Left forelimb (tissue), 1 donor: ENCODE data around the gene ANKRD40.
"Not testable (repeated sequence)": the region's sequence is repeated elsewhere in the genome, so short reads cannot be mapped to it uniquely, and the experiment has no call there.

ENCODE experiments used
- DNase-seq: peaks from one replicate; pipeline ENCODE4 v3.0.0-alpha.2; 2018; ENCODE audit warnings: low spot score

ANKRD40 gene

DNA sequence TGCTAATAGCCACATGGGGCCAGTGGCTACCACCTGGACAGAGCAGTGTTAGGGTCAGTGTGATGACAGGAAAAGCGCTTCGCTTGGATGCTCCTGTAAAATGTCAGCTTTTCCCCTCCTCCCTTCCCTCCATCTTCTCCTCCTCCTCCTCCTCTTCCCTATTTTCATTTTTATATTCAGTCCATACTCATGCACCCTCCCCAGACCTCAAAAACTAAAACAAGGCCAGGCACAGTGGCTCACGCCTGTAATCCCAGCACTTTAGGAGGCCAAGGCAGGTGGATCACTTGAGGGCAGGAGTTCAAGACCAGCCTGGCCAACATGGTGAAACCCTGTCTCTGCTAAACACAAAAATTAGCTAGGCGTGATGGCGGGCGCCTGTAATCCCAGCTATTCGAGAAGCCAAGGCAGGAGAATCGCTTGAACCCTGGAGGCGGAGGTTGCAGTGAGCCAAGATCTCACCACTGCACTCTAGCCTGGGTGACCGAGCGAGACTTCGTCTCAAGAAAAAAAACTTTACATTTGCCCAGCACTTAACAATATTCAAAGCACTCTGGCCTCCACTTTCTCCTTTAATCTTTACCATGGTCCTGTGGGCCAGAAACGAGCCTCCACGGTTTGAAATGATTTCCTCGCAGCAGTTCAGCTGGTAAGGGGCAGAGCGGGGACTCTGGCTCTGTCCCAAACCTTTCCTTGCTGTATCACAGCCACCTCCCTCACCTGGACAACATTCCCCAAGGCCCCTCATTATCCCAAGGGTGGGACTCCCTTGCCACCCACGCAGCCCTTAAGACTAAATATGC, 21.8 kb downstream of the ANKRD40 start:
- DNase-seq = no peak

DNA sequence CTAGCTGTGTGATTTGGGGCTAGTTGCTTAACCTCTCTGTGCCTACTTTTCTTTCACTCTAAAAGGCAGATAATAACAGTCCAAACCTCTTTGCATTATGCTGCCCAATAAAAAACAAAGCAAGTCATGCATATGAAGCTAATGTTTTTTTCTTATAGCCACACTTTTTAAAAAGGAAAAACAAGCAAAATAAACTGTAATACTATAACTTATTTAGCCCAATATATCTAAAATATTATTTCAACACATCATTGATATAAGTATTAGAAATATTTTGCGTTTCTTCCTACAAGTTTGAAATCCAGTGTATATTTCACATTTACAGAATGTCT, 22.4 kb downstream of the ANKRD40 start:
- DNase-seq = no peak

DNA sequence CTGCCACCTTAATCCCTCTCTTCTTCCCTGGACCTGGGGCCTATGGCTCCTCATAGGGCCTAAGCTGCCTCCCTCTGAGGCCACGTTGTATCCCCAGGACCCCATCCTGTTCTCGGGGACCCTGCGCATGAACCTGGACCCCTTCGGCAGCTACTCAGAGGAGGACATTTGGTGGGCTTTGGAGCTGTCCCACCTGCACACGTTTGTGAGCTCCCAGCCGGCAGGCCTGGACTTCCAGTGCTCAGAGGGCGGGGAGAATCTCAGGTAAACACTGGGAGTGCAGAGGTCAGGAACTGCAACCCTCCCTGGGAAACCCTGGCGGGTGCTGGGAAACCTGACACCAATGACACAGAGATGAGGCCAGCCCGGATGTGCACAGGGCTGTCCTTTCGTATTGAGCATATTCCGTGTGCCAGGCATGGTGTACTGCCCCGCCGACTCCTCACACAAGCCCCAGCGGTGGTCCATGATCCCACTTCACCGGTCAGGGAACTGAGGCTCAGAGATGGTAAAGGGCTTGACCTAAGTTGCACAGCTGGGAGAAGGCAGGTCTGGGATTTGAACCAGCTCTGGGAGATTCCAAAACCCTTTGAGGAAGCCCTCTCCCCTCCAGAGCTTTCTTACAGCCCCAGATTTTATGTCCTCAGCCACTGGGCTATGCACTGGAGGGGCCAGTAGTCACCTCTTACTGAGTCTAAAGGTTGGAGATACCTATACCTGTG, 22.9 kb downstream of the ANKRD40 start:
- DNase-seq = no peak

DNA sequence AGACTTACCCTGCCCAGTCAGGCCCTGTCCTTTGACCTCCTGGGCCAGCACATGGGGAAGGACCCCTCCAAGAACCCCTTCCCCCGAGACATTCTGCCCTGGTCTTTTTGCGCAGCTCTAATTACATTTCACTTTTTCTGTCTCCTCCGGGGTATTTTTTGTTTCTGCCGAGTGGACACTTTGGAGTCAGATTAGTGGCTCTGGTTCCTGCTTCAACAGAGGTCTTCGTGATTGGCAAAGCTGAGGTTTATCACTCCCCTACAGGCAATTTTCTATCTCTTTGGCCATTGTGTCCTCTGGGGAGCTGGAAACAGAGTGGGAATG, 23.5 kb downstream of the ANKRD40 start:
- no peak for DNase-seq

DNA sequence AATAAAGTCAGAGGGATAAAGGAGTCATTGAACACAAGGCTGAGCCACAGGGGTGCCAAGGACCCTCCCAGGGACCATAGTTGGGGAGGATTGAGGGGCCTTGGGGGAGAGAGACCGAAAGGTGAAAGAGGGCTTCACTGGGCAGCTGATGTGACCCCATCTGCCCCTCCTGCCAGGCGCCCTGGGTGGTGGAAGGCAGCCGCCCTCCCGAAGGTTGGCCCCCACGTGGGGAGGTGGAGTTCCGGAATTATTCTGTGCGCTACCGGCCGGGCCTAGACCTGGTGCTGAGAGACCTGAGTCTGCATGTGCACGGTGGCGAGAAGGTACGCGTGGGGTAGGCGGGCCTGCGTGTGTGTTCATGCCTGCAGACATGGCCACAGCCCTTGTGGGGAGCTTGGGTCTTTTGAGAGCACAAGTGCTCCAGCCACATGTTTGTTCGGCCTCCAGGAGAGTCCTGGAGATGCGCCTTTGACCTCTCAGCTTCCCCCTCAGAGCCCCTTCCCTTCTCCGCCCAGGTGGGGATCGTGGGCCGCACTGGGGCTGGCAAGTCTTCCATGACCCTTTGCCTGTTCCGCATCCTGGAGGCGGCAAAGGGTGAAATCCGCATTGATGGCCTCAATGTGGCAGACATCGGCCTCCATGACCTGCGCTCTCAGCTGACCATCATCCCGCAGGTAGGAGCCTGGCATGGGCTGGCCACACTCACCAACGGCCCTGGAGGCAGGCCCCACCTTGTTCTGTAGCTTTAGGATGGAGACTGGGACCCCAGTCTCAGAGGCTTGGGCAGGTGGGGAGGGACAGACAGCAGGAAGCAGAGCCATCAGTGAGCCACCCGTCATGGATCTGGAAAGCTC, 24.1 kb downstream of the ANKRD40 start:
- DNase-seq = no peak

DNA sequence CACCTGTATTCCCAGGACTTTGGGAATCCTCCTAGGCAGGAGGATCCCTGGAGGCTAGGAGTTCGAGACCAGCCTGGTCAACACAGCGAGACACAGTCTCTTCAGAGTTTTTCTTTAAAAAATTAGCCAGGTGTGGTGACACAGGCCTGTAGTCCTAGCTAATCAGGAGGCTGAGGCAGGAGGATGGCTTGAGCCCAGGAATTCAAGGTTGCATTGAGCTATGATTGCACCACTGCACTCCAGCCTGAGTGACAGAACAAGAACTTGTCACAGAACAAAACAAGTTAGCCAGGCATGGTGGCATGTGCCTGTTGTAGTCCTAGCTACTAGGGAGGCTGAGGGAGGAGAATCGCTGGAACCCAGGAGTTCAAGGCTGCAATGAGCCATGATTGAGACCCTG, 24.8 kb downstream of the ANKRD40 start:
- no peak for DNase-seq

DNA sequence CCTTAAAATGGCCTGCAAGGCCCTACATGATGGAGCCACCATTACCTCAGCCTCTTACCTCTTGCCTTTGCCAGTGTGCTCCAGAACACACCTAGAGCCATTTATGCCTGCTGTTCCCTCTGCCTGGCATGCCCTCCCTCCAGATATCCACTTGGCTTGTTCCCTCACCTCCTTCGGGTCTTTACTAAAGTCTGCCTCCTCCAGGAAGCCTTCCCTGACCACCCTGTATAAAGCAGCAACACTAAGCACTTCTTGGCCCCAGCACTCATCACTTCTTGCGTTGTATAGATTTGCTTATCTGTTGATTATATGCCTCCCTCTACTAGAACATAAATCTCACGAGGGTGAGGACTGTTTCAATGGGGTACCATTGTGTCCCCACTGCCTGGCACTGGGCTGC, 25.3 kb downstream of the ANKRD40 start:
- no peak for DNase-seq

DNA sequence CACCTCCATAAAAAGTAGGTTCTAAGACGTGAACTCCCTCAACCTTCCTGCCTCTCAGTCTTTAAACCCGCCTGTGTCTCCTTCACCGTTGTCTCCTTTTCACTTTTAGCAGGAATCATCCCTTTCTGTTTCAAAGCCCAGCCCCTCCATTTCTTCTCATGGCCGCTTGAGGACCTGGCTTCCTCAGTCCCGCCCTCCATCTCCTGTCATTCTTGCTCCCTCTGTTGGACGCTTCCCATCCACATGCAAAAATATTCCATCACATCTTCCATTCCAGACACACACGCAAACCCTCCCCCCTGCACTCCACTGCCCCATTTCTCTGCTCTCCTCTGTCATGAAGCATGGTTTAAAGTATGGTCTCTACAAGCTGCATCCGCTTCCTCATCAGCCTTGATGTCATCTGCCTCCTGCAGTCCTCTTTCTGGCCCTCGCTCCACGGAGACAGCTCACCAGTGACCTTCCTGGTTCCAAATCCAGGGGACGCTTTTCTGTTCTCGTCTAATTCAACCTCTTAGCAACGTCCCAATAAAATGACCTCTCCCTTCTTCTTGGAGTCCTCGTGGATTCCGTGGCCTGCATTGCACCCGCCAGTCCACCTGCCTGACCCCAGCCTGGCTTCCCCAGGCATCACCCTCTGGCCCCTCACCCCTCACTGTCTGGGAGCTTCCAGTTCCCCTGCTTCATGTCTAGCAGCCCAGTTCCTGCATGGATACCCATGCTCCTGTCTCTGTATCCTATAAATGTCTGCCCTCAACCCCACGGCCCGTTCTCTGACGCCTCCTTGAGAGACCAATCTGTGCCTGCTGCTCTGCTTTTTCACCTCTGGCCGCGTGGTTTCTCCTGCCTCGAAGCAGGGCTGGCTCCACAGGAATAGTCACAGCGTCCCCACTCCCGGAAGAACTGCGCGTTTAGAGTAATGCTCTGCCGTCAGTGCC, 26.2 kb downstream of the ANKRD40 start:
- no peak for DNase-seq

DNA sequence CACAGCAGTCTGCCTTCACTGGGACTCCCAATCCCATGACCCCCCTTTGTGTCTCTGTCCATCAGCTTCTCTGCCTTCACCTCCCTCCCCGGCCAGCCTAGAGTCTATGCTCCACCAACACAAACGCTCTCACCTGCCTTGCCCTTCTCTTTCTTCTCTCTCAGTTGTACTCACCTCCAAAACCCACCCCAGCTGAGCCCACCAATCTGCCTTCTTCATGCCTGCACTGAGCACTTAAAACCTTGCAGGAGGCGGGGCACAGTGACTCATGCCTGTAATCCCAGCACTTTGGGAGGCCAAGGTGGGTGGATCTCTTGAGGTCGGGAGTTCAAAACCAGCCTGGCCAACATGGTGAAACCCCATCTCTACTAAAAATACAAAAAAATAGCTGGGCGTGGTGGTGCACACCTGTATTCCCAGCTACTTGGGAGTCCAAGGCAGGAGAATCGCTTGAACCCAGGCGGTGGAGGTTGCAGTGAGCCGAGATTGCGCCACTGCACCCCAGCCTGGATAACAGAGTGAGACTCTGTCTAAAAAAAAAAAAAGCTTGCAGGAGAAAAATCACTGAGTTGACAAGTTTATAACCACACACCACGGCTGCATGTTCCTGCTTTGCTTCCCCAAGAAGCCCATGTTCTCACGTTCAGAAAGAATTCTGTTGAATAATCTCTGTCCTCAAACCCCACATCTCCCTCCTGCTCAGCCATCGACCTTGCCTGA, 27.0 kb downstream of the ANKRD40 start:
- not testable (repeated sequence) for DNase-seq

DNA sequence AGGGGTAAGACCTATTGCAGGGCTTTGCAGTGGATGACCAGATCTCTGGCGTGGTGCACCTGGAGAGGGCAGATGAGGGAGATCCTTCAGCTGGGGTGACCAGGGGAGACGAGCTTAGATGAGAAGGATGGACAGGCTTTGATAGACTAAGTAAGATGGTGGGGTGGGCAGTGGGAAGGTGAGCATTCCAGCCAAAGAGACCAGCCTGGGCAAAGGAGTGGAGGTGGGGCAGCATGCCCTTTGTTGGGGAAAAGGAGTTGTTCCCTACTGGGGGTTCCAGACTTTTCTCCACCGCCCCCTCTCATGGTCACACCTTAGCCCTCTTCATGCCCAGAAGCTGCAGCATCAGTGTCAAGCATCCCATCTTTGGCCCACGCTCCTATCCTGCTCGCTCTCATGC, 27.6 kb downstream of the ANKRD40 start:
- no peak for DNase-seq

DNA sequence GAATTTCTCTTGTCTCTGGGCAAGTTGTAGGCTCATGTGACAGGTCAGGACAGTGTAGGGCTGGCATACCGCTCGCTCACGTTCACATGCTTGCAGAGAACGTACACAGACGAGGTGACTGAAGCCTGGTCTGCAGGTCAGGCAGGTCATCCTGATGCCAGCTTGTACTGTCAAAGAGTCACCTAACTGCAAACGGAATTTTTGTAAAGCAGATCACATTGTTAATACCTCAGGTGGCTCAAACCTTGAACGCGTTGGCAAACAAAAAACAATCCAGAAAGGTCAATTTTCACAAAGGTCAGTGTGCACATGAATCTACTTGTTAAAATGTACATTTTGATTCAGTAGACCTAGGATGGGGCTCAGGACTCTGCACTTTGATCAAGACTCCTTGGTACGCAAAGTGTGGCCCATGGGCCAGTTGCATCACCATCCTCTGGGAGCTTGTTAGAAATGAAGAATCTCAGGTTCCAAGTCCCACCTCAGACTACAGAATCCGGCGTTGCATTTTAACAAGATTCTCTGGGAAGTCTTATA, 28.6 kb downstream of the ANKRD40 start:
- peak; percentile 36 for DNase-seq

DNA sequence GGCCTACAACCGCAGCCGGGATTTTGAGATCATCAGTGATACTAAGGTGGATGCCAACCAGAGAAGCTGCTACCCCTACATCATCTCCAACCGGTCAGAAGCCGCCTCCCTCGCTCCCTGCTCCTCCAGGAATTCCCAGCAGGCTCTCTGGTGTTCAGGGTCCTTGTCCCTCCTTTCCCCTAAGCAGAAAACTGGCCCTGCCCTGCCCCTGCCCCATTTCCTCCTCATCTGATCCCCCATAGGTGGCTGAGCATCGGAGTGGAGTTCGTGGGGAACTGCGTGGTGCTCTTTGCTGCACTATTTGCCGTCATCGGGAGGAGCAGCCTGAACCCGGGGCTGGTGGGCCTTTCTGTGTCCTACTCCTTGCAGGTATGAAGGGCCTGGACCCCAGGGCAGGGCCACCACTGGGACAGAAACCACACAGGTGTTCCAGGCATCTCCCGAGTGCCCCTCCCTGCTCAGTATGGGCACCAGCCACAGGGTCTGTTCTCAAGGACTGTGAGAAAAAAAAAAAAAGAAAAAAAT, 29.8 kb downstream of the ANKRD40 start:
- no peak for DNase-seq

DNA sequence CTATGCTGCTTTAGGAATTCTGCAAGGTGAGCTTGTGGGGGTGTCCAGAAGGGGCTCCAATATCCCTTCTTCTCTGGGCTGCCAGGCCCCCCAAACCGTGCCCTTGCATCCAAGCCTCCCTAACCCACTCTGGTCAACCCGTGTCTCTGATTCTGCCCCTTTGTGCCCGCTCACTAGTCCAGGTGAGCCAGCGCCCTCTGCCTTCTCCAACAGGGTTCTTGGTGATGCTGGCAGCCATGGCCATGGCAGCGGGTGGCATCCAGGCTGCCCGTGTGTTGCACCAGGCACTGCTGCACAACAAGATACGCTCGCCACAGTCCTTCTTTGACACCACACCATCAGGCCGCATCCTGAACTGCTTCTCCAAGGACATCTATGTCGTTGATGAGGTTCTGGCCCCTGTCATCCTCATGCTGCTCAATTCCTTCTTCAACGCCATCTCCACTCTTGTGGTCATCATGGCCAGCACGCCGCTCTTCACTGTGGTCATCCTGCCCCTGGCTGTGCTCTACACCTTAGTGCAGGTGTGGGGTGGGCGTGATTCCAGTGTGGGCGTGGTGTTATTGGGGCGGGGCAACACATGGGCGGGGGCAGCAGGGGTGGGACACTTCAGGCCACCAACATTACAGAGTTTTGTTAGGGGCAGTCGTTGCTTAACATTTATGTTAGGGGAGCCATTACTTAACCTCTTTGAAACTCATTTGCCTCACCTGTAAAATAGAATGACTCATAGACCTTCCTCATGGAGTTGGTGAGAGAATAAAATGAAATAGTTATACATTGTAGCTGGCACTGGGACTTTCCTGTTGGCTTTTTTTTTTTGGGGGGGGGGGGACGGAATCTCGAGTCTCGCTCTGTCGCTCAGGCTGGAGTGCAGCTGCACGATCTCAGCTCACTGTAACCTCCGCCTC, 31.4 kb downstream of the ANKRD40 start:
- no peak for DNase-seq

DNA sequence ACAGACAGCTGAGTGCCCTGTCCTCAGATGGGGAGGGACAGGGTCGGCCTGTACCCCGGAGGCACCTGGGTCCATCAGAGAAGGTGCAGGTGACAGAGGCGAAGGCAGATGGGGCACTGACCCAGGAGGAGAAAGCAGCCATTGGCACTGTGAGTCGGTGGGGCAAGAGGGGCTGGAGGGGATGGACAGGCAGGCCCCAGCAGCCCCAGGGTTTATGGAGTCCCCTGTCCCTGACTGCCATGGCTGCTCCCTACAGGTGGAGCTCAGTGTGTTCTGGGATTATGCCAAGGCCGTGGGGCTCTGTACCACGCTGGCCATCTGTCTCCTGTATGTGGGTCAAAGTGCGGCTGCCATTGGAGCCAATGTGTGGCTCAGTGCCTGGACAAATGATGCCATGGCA, 32.1 kb downstream of the ANKRD40 start:
- no peak for DNase-seq

DNA sequence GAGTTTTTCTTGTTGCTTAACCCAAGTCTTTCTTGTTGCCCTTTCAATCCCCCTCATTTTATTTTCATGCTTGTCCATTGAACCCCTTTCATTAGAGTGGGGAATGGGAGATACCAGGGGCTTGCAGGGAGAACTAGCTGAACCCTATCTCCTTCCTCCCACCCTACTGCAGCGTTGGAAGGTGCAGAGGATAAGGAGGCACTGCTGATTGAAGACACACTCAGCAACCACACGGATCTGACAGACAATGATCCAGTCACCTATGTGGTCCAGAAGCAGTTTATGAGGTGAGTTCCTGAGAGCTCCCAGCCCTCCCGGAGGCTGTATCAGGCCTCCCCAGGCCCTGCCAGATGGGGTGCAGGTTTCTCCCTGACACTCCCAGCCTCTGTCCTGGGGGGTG, 32.5 kb downstream of the ANKRD40 start:
- DNase-seq = no peak

DNA sequence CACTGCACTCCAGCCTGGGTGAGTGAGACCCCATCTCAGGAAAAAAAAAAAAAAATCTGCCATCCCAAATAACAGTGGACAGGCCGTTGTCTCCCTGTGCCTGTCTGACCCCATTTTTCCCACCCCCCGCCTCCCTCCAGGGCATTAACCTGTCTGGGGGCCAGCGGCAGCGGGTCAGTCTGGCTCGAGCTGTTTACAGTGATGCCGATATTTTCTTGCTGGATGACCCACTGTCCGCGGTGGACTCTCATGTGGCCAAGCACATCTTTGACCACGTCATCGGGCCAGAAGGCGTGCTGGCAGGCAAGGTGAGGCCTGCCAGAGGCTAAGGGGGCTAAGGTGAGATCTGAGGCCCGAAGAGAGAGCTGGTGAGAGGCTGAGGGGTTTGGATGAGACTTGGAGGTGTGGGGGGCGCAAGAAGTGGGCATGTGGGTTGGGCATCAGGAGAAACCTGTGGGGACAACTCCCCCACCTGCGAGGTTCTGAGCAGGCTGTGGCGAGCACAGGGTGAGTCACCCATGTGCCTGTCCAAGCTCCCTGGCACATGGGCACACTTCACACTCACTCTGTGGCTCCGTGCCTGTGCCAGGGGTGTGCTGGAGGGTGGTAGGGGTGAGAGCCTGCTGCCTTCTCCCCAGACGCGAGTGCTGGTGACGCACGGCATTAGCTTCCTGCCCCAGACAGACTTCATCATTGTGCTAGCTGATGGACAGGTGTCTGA, 34.7 kb downstream of the ANKRD40 start:
- no peak for DNase-seq

DNA sequence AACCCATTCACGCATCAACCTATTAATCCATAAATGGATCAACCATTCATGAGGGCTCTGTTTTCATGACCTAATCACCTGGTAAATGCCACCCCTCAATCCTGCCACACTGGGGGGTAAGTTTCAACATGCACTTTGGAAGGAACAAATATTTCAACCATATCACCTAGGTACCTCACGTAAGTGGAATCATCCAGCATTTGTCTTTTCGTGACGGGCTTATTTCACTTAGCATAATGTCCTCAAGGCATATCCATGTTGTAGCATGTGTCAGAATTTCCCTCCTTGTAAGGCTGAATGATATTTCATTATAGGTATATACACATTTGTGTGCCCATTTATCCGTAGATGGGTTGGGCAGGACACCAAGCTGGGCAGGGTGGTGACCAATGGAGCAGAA, 35.6 kb downstream of the ANKRD40 start:
- no peak for DNase-seq

DNA sequence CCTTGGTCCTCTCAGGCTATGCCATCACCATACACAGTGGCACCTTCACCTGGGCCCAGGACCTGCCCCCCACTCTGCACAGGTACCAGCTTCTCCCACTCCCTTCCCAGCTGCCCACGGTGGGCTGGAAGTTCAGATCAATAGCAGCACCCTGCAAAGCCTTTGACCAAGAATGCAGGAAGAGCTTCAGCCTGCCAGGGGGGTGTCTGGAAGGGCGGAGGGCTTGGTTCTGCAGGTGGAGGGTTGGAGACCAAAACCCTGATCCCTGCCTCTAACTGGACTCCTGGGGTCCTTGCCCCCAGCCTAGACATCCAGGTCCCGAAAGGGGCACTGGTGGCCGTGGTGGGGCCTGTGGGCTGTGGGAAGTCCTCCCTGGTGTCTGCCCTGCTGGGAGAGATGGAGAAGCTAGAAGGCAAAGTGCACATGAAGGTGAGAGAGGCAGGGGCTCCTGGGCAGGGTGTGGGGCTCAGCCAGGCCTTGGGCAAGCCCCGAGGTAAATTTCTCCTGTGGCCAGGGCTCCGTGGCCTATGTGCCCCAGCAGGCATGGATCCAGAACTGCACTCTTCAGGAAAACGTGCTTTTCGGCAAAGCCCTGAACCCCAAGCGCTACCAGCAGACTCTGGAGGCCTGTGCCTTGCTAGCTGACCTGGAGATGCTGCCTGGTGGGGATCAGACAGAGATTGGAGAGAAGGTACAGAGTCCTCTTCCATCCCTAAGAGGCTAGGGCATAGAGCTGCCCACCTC, 38.7 kb downstream of the ANKRD40 start:
- no peak for DNase-seq
